ENCODE data around the gene PEX14. TPM values are rescaled to one million over a fixed set of nuclear protein-coding genes. Genes with fewer than 3 reads are reported as not detected.
A peak's percentile ranks its signal among the peaks of the same experiment; 100 is the strongest.

PEX14 gene
- total RNA-seq, 4 donors from 2014 or later: 10.1 to 22.7 (median 15.1) TPM

DNA sequence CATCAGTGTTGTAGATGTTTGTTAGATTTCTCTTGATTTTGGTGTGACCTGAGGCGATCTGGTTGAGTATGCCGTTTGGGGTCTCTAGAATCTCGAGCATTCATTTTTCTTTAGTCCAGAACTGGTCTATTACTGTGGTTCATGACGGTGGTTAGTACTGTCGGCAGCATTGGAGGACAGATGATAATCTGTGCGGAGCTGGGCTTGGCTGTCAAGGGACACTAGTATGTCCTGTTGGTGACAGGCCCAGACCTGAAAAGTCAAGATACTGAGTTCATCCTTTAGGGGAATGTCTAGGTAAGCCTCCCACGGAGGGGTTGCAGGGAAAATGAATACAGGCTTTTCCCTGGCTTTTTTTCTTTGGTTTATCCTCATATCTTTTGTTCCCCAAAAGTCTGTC lies 59.8 kb downstream of the PEX14 start:
- Histone ChIP-seq H3K27ac (no peak overlapping the region), H3K36me3 (peaks cover 0 to 20% of the 10 kb centered on the region in 2 donors), H3K27me3 (no peaks in the 10 kb centered on the region), H3K9me3 (no peaks in the 10 kb centered on the region), H3K4me1 (peaks cover 0 to 40% (median 12%) of the 10 kb centered on the region in 3 donors), H3K4me3 (no peak overlapping the region)
- WGBS, 2 donors (ENCODE audit: low coverage in 1 of 2): 100% methylated on average over 3 of the region's 7 CpGs; no CpG with 5 or more reads in 1 of the 2 donors
- no peak for ATAC-seq
- TF ChIP-seq EP300 (IDR thresholded peaks at IDR 0.05) (no peak), POLR2A (IDR thresholded peaks at IDR 0.05) (no peak), POLR2AphosphoS5 (IDR thresholded peaks at IDR 0.05) (no peak)
- TF ChIP-seq, protein P1, sequence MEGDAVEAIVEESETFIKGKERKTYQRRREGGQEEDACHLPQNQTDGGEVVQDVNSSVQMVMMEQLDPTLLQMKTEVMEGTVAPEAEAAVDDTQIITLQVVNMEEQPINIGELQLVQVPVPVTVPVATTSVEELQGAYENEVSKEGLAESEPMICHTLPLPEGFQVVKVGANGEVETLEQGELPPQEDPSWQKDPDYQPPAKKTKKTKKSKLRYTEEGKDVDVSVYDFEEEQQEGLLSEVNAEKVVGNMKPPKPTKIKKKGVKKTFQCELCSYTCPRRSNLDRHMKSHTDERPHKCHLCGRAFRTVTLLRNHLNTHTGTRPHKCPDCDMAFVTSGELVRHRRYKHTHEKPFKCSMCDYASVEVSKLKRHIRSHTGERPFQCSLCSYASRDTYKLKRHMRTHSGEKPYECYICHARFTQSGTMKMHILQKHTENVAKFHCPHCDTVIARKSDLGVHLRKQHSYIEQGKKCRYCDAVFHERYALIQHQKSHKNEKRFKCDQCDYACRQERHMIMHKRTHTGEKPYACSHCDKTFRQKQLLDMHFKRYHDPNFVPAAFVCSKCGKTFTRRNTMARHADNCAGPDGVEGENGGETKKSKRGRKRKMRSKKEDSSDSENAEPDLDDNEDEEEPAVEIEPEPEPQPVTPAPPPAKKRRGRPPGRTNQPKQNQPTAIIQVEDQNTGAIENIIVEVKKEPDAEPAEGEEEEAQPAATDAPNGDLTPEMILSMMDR (IDR thresholded peaks at IDR 0.05): no peak

DNA sequence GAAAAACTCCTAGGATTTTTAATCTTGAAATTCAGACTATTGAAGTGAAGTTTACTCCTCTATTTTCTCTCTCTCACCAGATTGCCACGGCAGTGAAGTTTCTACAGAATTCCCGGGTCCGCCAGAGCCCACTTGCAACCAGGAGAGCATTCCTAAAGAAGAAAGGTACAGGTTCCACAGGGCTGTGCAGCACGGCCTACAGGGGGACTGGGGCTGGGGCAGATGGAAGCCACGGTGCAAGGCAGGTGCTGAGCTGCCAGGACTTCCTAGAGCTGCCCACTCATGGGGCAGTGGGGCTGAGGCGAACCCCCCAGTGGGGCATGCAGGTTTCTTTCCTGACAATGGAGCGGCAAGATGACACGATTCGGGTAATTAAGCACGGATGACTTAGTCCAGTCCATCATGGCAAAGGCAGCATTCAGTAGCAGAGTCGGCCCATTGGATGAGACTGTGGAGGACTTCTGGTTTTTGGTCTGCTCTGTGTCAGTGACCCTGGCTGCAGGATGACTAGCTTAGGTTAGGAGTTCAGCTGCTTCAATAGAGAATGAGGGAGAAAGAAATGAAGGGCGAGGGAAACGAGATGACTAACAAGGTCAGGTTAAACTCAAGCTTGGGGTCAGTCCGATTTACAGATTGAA lies 61.5 kb downstream of the PEX14 start:
- Histone ChIP-seq H3K27me3 (no peaks in the 10 kb centered on the region), H3K4me3 (no peak overlapping the region), H3K27ac (no peak overlapping the region), H3K36me3 (peaks cover 0 to 20% of the 10 kb centered on the region in 2 donors), H3K4me1 (peaks cover 0 to 41% (median 0%) of the 10 kb centered on the region in 3 donors), H3K9me3 (no peaks in the 10 kb centered on the region)
- no peak for ATAC-seq
- 91 to 94% methylated on average over 10 to 14 of the region's 14 CpGs for WGBS, 2 donors (ENCODE audit: low coverage in 1 of 2)
- no peak for TF ChIP-seq POLR2A (IDR thresholded peaks at IDR 0.05)
- TF ChIP-seq EP300 (IDR thresholded peaks at IDR 0.05): no peak
- TF ChIP-seq, protein P1 (IDR thresholded peaks at IDR 0.05): no peak
- TF ChIP-seq POLR2AphosphoS5 (IDR thresholded peaks at IDR 0.05): no peak

DNA sequence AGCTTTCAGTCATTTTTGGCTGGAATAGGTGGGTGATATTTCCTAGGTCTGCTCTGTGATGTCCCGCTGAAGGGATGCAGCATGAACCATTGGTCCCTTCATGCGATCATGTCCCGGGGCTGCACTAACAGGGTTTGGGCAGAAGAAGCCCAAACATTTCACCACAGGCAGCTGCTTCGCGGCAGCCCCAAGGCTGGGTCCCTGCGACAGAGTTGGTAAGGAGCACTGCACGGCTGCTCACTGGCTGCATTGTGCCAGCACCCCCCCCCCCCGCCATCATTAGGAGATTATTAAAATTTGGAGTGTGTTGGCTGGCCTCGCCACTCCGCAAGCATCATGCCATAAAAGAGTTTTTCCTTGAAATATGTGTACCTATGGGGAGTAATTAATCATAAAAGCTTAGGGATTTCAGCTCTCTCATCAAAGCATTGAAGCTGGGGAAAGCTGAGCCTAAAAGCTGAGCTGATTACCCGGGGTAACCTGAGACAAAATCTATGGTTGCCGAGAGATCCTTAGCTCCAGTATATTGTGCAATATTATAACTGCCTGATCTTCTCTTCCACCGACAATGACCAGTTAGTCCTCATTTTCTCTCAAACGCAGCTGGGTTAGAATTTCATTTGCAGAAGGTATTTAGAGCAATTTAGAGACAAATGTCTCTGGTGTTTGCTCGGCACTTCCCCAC lies 62.5 kb downstream of the PEX14 start:
- Histone ChIP-seq H3K27me3 (no peaks in the 10 kb centered on the region), H3K4me3 (no peak overlapping the region), H3K4me1 (peaks cover 0 to 37% (median 0%) of the 10 kb centered on the region in 3 donors), H3K27ac (no peak overlapping the region), H3K9me3 (no peaks in the 10 kb centered on the region), H3K36me3 (peaks cover 0 to 24% of the 10 kb centered on the region in 2 donors)
- ATAC-seq: no peak
- TF ChIP-seq EP300 (IDR thresholded peaks at IDR 0.05): no peak
- TF ChIP-seq POLR2AphosphoS5 (IDR thresholded peaks at IDR 0.05): no peak
- 90 to 92% methylated on average over 8 to 13 of the region's 15 CpGs for WGBS, 2 donors (ENCODE audit: low coverage in 1 of 2)

DNA sequence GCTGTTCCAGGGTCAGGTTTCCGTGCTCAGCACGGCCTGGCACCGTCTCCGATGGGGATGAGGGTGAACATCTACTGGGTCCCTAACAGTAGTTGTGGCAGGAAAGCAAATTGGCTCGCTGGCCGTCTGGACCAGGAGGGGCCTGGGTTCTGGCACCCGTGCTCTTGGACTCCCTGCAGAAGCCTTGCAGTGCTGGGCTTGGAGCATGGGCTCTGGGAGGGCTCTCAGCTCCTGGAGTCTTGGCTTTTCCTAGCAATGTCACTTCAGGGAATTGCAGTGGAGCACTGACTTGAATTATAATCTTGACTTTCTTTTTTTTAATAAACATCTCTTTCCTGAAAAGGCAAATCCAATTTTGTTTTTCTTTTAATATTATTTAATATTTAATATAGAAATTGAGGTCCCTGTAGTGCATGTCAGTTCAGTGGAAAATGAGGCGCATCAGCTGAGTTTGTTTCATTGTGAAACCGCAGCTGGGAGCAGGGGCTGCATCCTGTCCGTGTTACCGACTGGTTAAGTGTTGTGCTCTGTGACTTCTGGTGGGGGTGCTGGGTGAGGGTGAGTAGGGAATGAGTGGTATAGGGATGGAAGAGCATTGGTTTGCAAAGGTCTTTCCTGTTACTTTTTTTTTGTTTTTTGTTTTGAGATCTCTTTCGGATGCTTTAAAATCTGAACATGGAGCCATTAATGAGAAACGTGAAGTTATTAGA lies 64.1 kb downstream of the PEX14 start:
- WGBS, 2 donors (ENCODE audit: low coverage in 1 of 2): 40 to 65% methylated on average over 6 to 13 of the region's 13 CpGs
- Histone ChIP-seq H3K27me3 (no peaks in the 10 kb centered on the region), H3K9me3 (no peaks in the 10 kb centered on the region), H3K36me3 (peaks cover 0 to 24% of the 10 kb centered on the region in 2 donors), H3K4me1 (peaks cover 0 to 37% (median 0%) of the 10 kb centered on the region in 3 donors), H3K4me3 (no peak overlapping the region), H3K27ac (peak overlapping the region in 2 of 4 donors; percentile 74 to 75)
- TF ChIP-seq POLR2A (IDR thresholded peaks at IDR 0.05): no peak
- TF ChIP-seq, protein P1 (IDR thresholded peaks at IDR 0.05): no peak
- no peak for TF ChIP-seq POLR2AphosphoS5 (IDR thresholded peaks at IDR 0.05)
- no peak for TF ChIP-seq EP300 (IDR thresholded peaks at IDR 0.05)
- ATAC-seq: no peak

DNA sequence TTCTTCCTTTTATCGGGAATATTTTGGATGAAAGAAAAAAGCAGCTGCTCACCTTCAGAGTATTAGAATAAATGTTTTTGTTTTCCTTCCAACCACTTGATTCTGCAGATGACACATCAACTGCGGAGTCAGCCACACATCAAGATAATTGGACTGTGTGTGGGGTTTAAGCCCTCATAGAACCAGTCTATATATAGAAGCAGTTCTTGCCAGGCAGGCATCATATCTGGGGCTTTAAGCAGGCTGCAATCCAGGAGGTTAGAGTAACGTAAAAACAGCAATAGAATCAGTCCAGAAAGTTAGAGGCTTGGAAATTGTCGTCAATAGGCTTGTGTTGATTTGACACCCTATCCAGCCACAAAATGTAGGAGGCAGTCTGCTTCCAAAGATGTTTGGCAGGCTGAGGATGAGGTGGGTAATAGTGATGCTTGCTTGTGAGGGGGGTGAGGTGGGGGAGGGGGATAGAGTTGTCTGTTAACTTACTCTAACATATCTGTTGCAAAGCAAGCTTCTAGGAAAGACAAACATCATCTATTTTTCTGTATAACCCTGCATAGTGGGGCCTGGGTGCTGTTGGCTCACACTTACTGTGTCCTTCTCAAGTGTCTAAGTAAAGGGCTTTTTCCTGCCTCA lies 64.8 kb downstream of the PEX14 start:
- Histone ChIP-seq H3K4me1 (peaks cover 0 to 37% (median 0%) of the 10 kb centered on the region in 3 donors), H3K27ac (peak overlapping the region; percentile 60 to 75 (median 73)), H3K9me3 (no peaks in the 10 kb centered on the region), H3K4me3 (no peak overlapping the region), H3K27me3 (no peaks in the 10 kb centered on the region), H3K36me3 (peaks cover 0 to 24% of the 10 kb centered on the region in 2 donors)
- WGBS, 2 donors (ENCODE audit: low coverage in 1 of 2): 46 to 49% methylated on average over 4 of the region's 4 CpGs
- no peak for ATAC-seq
- peak; percentile 30 for TF ChIP-seq POLR2AphosphoS5 (IDR thresholded peaks at IDR 0.05)
- TF ChIP-seq, protein P1 (IDR thresholded peaks at IDR 0.05): no peak

All from gastroesophageal sphincter (tissue), 4 donors.